Neural progenitor cell (in vitro differentiated cells): Measurements from ENCODE around the gene SIT1. TPM values are rescaled to one million over a fixed set of nuclear protein-coding genes. Genes with fewer than 3 reads are reported as not detected.
"Not testable (repeated sequence)": the region's sequence is repeated elsewhere in the genome, so short reads cannot be mapped to it uniquely, and the experiment has no call there.

ENCODE experiments used
- DNase-seq: peaks from one replicate; pipeline ENCODE4 v3.0.0-alpha.2; 2016; ENCODE audit warnings: low spot score
- H2AFZ ChIP-seq: fragments of 200-600 bp; sonication (generic); replicated peaks from 2 replicates; pipeline ENCODE4 v1.6.1; 2016; ENCODE audit warnings: antibody characterized with exemption
- H3F3A ChIP-seq: fragments of 200-600 bp; sonication (generic); 2 replicates; pipeline ENCODE4 v1.6.1; 2016; ENCODE audit warnings: antibody characterized with exemption, low read depth
- H3K27ac ChIP-seq: fragments of 200-600 bp; sonication (generic); 2 replicates; pipeline ENCODE4 v1.5.1; 2016; ENCODE audit warnings: mild to moderate bottlenecking
- H3K27me3 ChIP-seq: fragments of 200-600 bp; sonication (generic); 2 replicates; pipeline ENCODE4 v1.6.1; 2016; ENCODE audit warnings: mild to moderate bottlenecking, moderate library complexity
- H3K36me3 ChIP-seq: fragments of 200-600 bp; sonication (generic); 2 replicates; pipeline ENCODE4 v1.5.1; 2016
- H3K4me1 ChIP-seq: fragments of 200-600 bp; sonication (generic); 2 replicates; pipeline ENCODE4 v1.6.1; 2016; ENCODE audit warnings: mixed run types
- H3K4me2 ChIP-seq: fragments of 200-600 bp; sonication (generic); 2 replicates; pipeline ENCODE4 v1.6.1; 2016
- H3K4me3 ChIP-seq: fragments of 200-600 bp; sonication (generic); 2 replicates; pipeline ENCODE4 v1.5.1; 2016
- H3K79me2 ChIP-seq: fragments of 200-600 bp; sonication (generic); 2 replicates; pipeline ENCODE4 v1.6.1; 2016; ENCODE audit warnings: low read depth
- H3K9ac ChIP-seq: fragments of 200-600 bp; sonication (generic); 2 replicates; pipeline ENCODE4 v1.6.1; 2016
- H3K9me3 ChIP-seq: fragments of 200-600 bp; sonication (generic); 2 replicates; pipeline ENCODE4 v1.5.1; 2016; ENCODE audit warnings: low read depth
- H4K20me1 ChIP-seq: fragments of 200-600 bp; sonication (generic); 2 replicates; pipeline ENCODE4 v1.6.1; 2016; ENCODE audit warnings: low read depth
- H3K27ac Mint-ChIP-seq: 3 replicates; pipeline ENCODE4 v1.8.0; 2021; ENCODE audit warnings: mixed read lengths
- H3K27me3 Mint-ChIP-seq: 2 replicates; pipeline ENCODE4 v1.8.0; 2022; ENCODE audit warnings: low read depth, mild to moderate bottlenecking, inconsistent platforms, moderate library complexity, mixed read lengths; ENCODE audit not compliant: insufficient read depth
- H3K36me3 Mint-ChIP-seq: 3 replicates; pipeline ENCODE4 v1.8.0; 2021; ENCODE audit warnings: mixed read lengths
- H3K4me1 Mint-ChIP-seq: 3 replicates; pipeline ENCODE4 v1.8.0; 2021; ENCODE audit warnings: mixed read lengths
- H3K4me3 Mint-ChIP-seq: 3 replicates; pipeline ENCODE4 v1.8.0; 2021; ENCODE audit warnings: mild to moderate bottlenecking, moderate library complexity, mixed read lengths
- H3K9me3 Mint-ChIP-seq: 3 replicates; pipeline ENCODE4 v1.8.0; 2020; ENCODE audit warnings: mixed read lengths
- CTCF ChIP-seq: fragments of 200-600 bp; sonication (generic); IDR thresholded peaks from 2 replicates; pipeline ENCODE4 v1.5.1; 2017; ENCODE audit warnings: antibody characterized with exemption, mild to moderate bottlenecking
- EZH2 ChIP-seq: fragments of 200-600 bp; sonication (generic); IDR thresholded peaks from 2 replicates; pipeline ENCODE4 v1.6.1; 2017; ENCODE audit warnings: antibody characterized with exemption, mild to moderate bottlenecking, moderate library complexity
- EZH2phosphoT487 ChIP-seq: fragments of 200-600 bp; sonication (generic); IDR thresholded peaks from 2 replicates; pipeline ENCODE4 v1.6.1; 2017; ENCODE audit warnings: antibody characterized with exemption
- total RNA-seq: library from RNA; depleted of rRNA; stranded (reverse); fragments of >200 nt; gene quantifications from 2 replicates; pipeline ENCODE4 v1.2.3, GENCODE V29; 2015; ENCODE audit warnings: low replicate concordance

The SIT1 gene
- total RNA-seq, 1 donor from 2014 or later = 0.86 TPM

DNA sequence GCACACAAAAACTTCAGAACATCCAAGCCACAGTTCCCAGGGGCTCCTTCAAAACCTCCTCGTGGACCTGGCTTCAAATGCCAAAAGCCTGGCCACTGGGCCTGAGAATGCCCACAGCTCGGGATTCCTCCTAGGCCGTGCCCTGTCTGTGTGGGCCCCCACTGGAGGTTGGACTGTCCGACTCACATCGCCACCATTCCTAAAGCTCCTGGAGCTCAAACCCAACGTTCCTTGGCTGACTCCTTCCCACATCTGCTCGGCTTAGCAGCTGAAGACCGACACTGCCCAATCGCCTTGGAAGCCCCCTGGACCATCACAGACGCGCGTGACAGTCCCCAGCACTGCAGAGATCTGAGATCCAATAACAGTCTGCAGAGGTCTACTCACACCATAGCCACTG, 7.7 kb downstream of the SIT1 start:
- H3K9ac ChIP-seq = no peak overlapping the region
- peaks cover 10% of the 10 kb centered on the region for H3K27me3 ChIP-seq
- H3K27ac ChIP-seq = no peak overlapping the region
- no peak overlapping the region for H3K4me2 ChIP-seq
- TF ChIP-seq CTCF (no peak), EZH2phosphoT487 (no peak), EZH2 (no peak)
- Mint-ChIP-seq H3K9me3 (peaks cover 8% of the 10 kb centered on the region), H3K27ac (no peak overlapping the region), H3K4me1 (peaks cover 18% of the 10 kb centered on the region), H3K4me3 (no peak overlapping the region), H3K36me3 (peaks cover 11% of the 10 kb centered on the region), H3K27me3 (peaks cover 10% of the 10 kb centered on the region)
- peaks cover 8% of the 10 kb centered on the region for H3K4me1 ChIP-seq
- H3K36me3 ChIP-seq = no peaks in the 10 kb centered on the region
- DNase-seq = no peak
- no peak overlapping the region for H2AFZ ChIP-seq
- H3K79me2 ChIP-seq = no peaks in the 10 kb centered on the region
- H3F3A ChIP-seq = peaks cover 16% of the 10 kb centered on the region
- H3K9me3 ChIP-seq = no peaks in the 10 kb centered on the region
- H4K20me1 ChIP-seq = no peaks in the 10 kb centered on the region
- H3K4me3 ChIP-seq = no peak overlapping the region

- H3K27ac Mint-ChIP-seq, H2AFZ ChIP-seq: not testable (repeated sequence)
Observed at GRCh38 chr9:35641478-35641877, 9.3 kb downstream of the SIT1 start.

DNA sequence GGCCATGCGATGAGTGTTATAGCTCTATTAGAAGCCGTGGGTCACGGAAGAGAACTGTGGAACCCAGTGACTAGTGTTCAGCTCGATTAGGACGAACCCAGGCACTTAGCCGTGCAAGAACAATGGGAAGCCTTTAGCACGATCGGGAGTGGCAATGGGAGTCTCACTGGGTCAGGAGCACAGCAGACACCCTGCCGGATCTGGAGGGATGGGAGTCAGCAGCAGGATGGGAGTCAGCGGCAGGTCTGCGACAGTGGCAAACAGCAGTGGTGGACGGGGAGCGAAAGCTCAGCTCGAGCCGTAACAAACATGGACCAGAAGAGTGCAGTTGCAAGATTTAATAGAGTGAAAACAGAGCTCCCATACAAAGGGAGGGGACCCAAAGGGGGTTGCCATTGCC, 10.3 kb downstream of the SIT1 start:
- not testable (repeated sequence) for H3F3A ChIP-seq, H3K27ac Mint-ChIP-seq, H2AFZ ChIP-seq, H3K27ac ChIP-seq, H3K4me1 ChIP-seq, H3K36me3 ChIP-seq, H4K20me1 ChIP-seq, DNase-seq, H3K4me1 Mint-ChIP-seq, H3K9ac ChIP-seq, H3K4me3 ChIP-seq, H3K4me2 ChIP-seq, H3K27me3 Mint-ChIP-seq, H3K9me3 Mint-ChIP-seq, H3K9me3 ChIP-seq, H3K79me2 ChIP-seq, H3K27me3 ChIP-seq
- H3K4me3 Mint-ChIP-seq = peak overlapping the region; percentile 52
- peaks cover 11% of the 10 kb centered on the region for H3K36me3 Mint-ChIP-seq

More at GRCh38 chr9:35641478-35641877, 9.3 kb downstream of the SIT1 start:
- H4K20me1 ChIP-seq, H3K4me2 ChIP-seq, H3K4me3 ChIP-seq, H3K4me1 Mint-ChIP-seq, H3F3A ChIP-seq, DNase-seq, H3K79me2 ChIP-seq, H3K9me3 Mint-ChIP-seq, H3K9ac ChIP-seq, H3K9me3 ChIP-seq, H3K27me3 Mint-ChIP-seq, H3K27ac ChIP-seq, H3K27me3 ChIP-seq, H3K4me1 ChIP-seq, H3K36me3 ChIP-seq, H3K4me3 Mint-ChIP-seq: not testable (repeated sequence)
- H3K36me3 Mint-ChIP-seq = peaks cover 11% of the 10 kb centered on the region

- Histone ChIP-seq H2AFZ (no peak overlapping the region), H3K27me3 (no peaks in the 10 kb centered on the region), H3K79me2 (no peaks in the 10 kb centered on the region), H3K27ac (no peak overlapping the region), H3K9me3 (no peaks in the 10 kb centered on the region), H3K4me1 (no peaks in the 10 kb centered on the region), H3K4me2 (no peak overlapping the region), H3K4me3 (no peak overlapping the region), H3K9ac (no peak overlapping the region), H3K36me3 (no peaks in the 10 kb centered on the region), H3F3A (no peaks in the 10 kb centered on the region), H4K20me1 (no peaks in the 10 kb centered on the region)
- Mint-ChIP-seq H3K36me3 (peaks cover 11% of the 10 kb centered on the region), H3K27ac (no peak overlapping the region), H3K27me3 (peaks cover under 1% of the 10 kb centered on the region), H3K9me3 (peaks cover 8% of the 10 kb centered on the region), H3K4me1 (peaks cover 4% of the 10 kb centered on the region), H3K4me3 (no peak overlapping the region)
- DNase-seq = no peak
- TF ChIP-seq EZH2 (no peak), CTCF (no peak), EZH2phosphoT487 (no peak)
Observed at GRCh38 chr9:35639631-35640030, 11.1 kb downstream of the SIT1 start.

DNA sequence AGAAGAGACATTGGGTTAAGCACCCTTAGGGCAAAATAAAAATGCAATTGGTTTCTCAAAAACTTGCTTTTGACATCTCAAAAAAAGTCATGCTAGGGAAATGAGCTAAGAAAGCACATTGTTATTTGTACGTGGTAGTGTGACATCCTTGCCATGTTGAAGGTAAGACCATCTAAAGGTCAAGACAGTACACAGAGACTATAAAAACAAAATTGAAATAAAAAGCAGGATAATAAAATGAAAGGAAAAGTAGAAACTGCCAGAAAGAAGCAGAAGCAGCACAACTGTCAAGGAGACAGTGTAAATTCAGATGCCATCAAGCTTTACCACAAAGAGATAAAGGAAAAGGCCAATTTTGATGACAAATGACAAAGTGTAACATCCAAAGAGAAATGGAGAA, 11.5 kb downstream of the SIT1 start:
- H3K27me3 ChIP-seq, H2AFZ ChIP-seq, H3K79me2 ChIP-seq, H3K36me3 ChIP-seq, H3K4me1 Mint-ChIP-seq, H3K9ac ChIP-seq, H3K27me3 Mint-ChIP-seq, H3K4me2 ChIP-seq, H3K4me3 Mint-ChIP-seq, H3K9me3 ChIP-seq, H3F3A ChIP-seq, H3K27ac Mint-ChIP-seq, H3K9me3 Mint-ChIP-seq, H3K4me3 ChIP-seq, H3K4me1 ChIP-seq, H3K27ac ChIP-seq, DNase-seq, H4K20me1 ChIP-seq: not testable (repeated sequence)
- peaks cover 11% of the 10 kb centered on the region for H3K36me3 Mint-ChIP-seq

- not testable (repeated sequence) for DNase-seq, H3K27me3 ChIP-seq, H3F3A ChIP-seq, H3K4me1 Mint-ChIP-seq, H3K27ac ChIP-seq, H3K9me3 Mint-ChIP-seq, H3K27me3 Mint-ChIP-seq, H3K4me2 ChIP-seq, H3K79me2 ChIP-seq, H3K4me3 Mint-ChIP-seq, H3K9ac ChIP-seq, H2AFZ ChIP-seq, H3K36me3 ChIP-seq, H3K9me3 ChIP-seq, H3K27ac Mint-ChIP-seq, H4K20me1 ChIP-seq, H3K4me1 ChIP-seq, H3K4me3 ChIP-seq
- H3K36me3 Mint-ChIP-seq = peaks cover 11% of the 10 kb centered on the region
Observed at GRCh38 chr9:35638751-35639150, 12.0 kb downstream of the SIT1 start.

DNA sequence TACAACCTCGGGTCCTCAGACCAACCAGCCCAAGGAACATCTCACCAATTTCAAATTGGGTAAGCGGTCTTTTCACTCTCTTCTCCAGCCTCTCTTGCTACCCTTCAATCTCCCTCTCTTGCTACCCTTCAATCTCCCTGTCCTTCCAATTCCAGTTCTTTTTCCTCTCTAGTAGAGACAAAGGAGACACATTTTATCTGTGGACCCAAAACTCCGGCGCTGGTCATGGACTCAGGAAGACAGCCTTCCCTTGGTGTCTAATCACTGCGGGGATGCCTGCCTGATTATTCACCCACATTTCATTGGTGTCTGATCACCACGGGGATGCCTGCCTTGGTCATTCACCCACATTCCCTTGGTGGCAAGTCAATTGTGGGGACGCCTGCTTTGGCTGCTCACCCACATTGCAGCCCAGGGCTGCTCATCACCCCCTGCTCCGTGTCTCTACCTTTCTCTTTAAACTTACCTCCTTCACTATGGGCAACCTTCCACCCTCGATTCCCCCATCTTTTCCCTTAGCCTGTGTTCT, 13.2 kb downstream of the SIT1 start:
- not testable (repeated sequence) for H3K27me3 ChIP-seq, H3K27ac ChIP-seq, H3F3A ChIP-seq, H3K9me3 Mint-ChIP-seq, H3K4me1 ChIP-seq, DNase-seq, H3K4me3 ChIP-seq, H3K27me3 Mint-ChIP-seq, H3K79me2 ChIP-seq, H2AFZ ChIP-seq, H3K4me3 Mint-ChIP-seq, H3K4me2 ChIP-seq, H3K27ac Mint-ChIP-seq, H3K4me1 Mint-ChIP-seq, H3K36me3 ChIP-seq, H3K9ac ChIP-seq, H3K9me3 ChIP-seq, H4K20me1 ChIP-seq
- peaks cover 11% of the 10 kb centered on the region for H3K36me3 Mint-ChIP-seq
